Measurements from ENCODE around the gene ANGEL2.

DNA sequence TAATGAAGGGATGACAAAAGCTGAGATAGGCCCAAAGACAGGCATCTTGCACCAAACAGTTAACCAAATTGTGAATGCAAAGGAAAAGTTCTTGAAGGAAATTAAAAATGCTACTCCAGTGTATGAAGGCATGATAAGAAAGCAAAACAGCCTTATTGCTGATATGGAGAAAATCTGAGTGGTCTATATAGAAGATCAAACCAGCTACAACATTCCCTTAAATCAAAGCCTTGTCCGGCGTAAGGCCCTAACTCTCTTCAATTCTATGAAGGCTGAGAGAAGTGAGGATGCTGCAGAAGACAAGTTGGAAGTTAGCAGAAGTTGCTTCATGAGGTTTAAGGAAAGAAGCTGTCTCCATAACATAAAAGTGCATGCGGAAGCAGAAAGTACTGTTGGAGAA is 4.3 kb upstream of the ANGEL2 start:
- no peak for TF ChIP-seq POLR2A (IDR thresholded peaks at IDR 0.05; ENCODE audit: low read length)
- TF ChIP-seq GATA1 (IDR thresholded peaks at IDR 0.05; ENCODE audit: low read depth, low read length) = no peak
